OCI-LY3 (cell line): Measurements from ENCODE around the gene SLC2A13.

Experiments used
- CTCF ChIP-seq: fragments of 200-600, 300-600 bp; sonication (generic); IDR thresholded peaks from 2 replicates; pipeline ENCODE4 v1.5.1; 2014; ENCODE audit warnings: antibody characterized with exemption, low read length, low read depth
- EZH2phosphoT487 ChIP-seq: fragments of 200-600 bp; shearing (Covaris generic); IDR thresholded peaks from 2 replicates; pipeline ENCODE4 v1.6.1; 2018; ENCODE audit warnings: antibody characterized with exemption, mixed run types, low read depth

DNA sequence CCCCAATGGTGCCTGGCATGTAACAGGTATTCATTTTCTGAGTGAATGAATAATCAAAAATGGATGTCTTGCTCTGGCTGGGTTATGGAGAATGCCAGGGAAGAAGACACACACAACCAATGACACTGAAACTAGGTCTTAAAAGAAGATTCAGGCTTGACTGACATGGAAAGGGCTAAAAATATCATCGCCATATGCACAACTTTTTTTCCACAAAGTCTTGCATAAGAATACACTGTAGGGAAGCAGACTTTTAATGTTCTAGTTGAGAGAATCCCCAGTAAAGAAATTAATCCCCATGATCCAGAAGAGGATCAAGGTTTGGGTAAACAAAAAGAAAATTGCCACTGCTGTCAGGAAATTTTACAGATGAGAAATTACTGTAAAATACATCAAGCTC, 116.4 kb downstream of the SLC2A13 start:
- no peak for TF ChIP-seq CTCF
- TF ChIP-seq EZH2phosphoT487 = no peak
